Type B pancreatic cell (in vitro differentiated cells): Measurements from ENCODE around the gene SYT7. TPM values are rescaled to one million over a fixed set of nuclear protein-coding genes. Genes with fewer than 3 reads are reported as not detected.
A peak's percentile ranks its signal among the peaks of the same experiment; 100 is the strongest.

Experiments used
- DNase-seq: peaks from one replicate; pipeline ENCODE4 v3.0.0; 2021; ENCODE audit warnings: mixed read lengths; ENCODE audit not compliant: unreplicated experiment; ENCODE audit errors: extremely low spot score
- H3K27ac Mint-ChIP-seq: 2 replicates; pipeline ENCODE4 v1.8.0; 2021; ENCODE audit warnings: mild to moderate bottlenecking, mixed read lengths
- H3K27me3 Mint-ChIP-seq: 2 replicates; pipeline ENCODE4 v1.8.0; 2021; ENCODE audit warnings: mixed read lengths
- H3K36me3 Mint-ChIP-seq: 2 replicates; pipeline ENCODE4 v1.8.0; 2021; ENCODE audit warnings: mixed read lengths
- H3K4me1 Mint-ChIP-seq: one replicate; pipeline ENCODE4 v1.8.0; 2021; ENCODE audit warnings: mixed read lengths; ENCODE audit not compliant: unreplicated experiment
- H3K4me3 Mint-ChIP-seq: 2 replicates; pipeline ENCODE4 v1.8.0; 2021; ENCODE audit warnings: mild to moderate bottlenecking, mixed read lengths
- H3K9me3 Mint-ChIP-seq: 2 replicates; pipeline ENCODE4 v1.8.0; 2021; ENCODE audit warnings: mixed read lengths
- CTCF ChIP-seq: fragments of 200-600 bp; sonication (generic); conservative IDR thresholded peaks from 2 replicates; pipeline ENCODE4 v1.5.0; 2021; ENCODE audit warnings: antibody characterized with exemption, mild to moderate bottlenecking
- total RNA-seq: library from RNA; stranded (reverse); gene quantifications from 2 replicates; pipeline ENCODE4 v1.2.1, GENCODE V29; 2021; ENCODE audit warnings: low replicate concordance

The SYT7 gene
- total RNA-seq, 1 donor from 2014 or later, result 26.5 TPM

DNA sequence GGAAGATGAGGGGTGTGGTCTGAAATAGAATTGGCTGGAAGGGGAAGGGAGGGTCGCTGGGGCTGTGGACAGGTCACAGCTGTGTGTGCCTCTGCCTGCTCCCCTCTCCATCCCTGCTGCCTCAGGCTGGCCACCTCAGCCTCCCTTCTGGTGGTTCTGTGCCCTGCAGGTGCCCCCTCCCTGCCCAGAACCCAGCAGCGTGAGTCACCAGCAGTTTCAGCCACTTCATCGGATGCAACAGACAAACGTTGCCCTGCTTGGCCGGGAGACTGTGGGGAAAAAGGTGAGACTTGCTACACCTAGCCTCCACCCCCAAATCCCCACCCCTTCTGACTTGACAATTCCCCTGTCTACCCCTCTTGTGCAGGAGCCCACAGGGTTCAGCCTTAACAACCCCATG, 94.1 kb downstream of the SYT7 start:
- DNase-seq, result no peak
- Mint-ChIP-seq H3K36me3 (no peaks in the 10 kb centered on the region), H3K27ac (no peak overlapping the region), H3K27me3 (no peaks in the 10 kb centered on the region), H3K9me3 (no peaks in the 10 kb centered on the region), H3K4me3 (no peak overlapping the region), H3K4me1 (peaks cover 22% of the 10 kb centered on the region)
- TF ChIP-seq CTCF, result no peak

DNA sequence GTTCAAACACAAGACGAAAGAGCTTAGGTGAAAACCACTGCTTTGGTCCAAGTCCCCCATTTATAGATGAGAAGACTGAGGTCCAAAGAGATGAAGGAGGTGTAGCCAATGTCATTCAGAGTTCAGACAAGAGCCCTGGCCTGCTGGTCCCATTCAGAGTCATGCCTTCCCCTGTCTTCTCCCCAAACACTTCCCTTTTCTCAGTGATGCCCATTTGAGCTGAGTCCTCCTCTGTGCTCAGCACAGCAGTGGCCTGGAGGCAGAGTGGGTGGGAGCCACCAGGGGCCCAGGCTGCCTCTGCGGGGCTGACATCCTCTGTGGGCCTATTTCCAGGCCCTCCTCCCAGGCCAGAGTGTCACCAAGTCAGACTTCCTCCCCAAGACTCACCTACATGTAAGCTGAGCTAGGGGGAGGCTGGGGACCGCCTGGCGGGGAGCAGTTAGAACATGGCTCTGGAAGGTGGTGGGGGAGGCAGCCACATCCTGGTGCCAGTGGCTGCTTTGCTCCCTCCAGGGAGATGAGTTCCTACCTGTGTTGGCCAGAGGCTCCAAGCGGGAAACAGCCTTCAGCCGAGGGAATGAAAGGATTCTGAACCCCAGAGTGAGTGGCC, 94.8 kb downstream of the SYT7 start:
- H3K9me3 Mint-ChIP-seq, result no peaks in the 10 kb centered on the region
- H3K27ac Mint-ChIP-seq, result no peak overlapping the region
- TF ChIP-seq CTCF, result no peak
- H3K4me1 Mint-ChIP-seq, result peaks cover 28% of the 10 kb centered on the region
- no peaks in the 10 kb centered on the region for H3K36me3 Mint-ChIP-seq
- H3K4me3 Mint-ChIP-seq, result no peak overlapping the region
- DNase-seq, result no peak
- H3K27me3 Mint-ChIP-seq, result no peaks in the 10 kb centered on the region

DNA sequence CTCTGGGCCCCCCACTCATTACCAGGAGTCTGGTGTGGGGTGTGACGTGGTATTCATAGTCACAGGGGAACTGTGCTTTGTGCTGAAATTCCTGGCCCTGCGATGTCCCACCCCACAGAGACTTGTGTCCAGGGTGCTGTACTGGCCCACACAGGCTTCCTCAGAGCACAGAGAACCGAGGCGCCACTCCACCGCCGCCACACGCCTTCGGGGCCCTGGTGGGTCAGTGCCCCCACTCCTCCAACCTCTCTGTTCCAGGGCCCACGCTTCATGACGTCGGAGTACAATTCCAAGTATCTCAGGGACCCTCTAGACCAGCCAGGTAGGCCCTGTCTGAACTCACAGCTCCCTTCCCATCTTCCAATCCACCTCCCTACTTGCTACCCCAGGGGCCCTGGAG, 95.8 kb downstream of the SYT7 start:
- no peak for TF ChIP-seq CTCF
- Mint-ChIP-seq H3K9me3 (no peaks in the 10 kb centered on the region), H3K27ac (no peak overlapping the region), H3K4me3 (no peak overlapping the region), H3K27me3 (no peaks in the 10 kb centered on the region), H3K4me1 (peaks cover 34% of the 10 kb centered on the region), H3K36me3 (no peaks in the 10 kb centered on the region)
- DNase-seq, result no peak

DNA sequence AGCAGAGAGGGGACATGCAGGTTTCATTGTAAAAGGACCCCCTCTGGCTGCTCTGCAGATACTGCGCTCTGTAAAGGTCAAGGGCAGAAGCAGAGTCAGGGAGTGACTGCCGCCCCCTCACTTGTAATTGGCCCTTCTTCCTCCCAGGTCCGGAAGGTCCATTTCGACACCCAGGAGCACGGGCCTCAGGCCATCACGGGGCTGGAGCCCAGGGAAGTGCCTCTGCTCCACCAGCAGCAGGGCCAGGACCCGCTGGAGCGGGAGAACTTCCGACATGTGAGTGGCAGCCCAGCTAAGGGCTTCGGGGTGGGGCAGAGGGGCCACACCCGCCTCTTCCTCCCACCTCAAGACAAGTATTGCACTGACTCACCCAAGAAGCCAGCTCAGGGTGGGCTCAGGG, 96.3 kb downstream of the SYT7 start:
- no peaks in the 10 kb centered on the region for H3K27me3 Mint-ChIP-seq
- peaks cover 30% of the 10 kb centered on the region for H3K4me1 Mint-ChIP-seq
- H3K4me3 Mint-ChIP-seq, result no peak overlapping the region
- no peak for TF ChIP-seq CTCF
- no peaks in the 10 kb centered on the region for H3K36me3 Mint-ChIP-seq
- DNase-seq, result no peak
- no peak overlapping the region for H3K27ac Mint-ChIP-seq
- H3K9me3 Mint-ChIP-seq, result no peaks in the 10 kb centered on the region

DNA sequence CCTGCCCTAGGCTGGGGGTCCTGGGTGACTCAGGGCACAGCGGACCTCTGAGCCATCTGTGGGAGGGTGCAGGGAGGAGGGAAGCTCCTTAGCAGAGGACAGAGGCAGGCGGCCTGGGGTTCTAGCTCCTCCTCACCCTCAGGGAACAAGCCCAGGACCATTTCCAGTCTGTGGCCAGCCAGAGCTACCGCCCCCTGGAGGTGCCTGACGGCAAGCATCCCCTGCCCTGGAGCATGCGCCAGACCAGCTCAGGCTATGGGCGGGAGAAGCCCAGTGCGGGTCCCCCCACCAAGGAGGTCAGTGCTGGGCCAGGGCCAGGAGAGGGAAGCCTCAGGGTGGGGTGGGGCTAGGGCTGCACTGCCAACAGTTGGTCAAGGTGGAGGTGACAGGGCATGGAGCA, 98.4 kb downstream of the SYT7 start:
- Mint-ChIP-seq H3K27ac (no peak overlapping the region), H3K36me3 (no peaks in the 10 kb centered on the region), H3K27me3 (no peaks in the 10 kb centered on the region), H3K9me3 (no peaks in the 10 kb centered on the region), H3K4me3 (no peak overlapping the region), H3K4me1 (peaks cover 22% of the 10 kb centered on the region)
- peak; percentile 72 for TF ChIP-seq CTCF
- DNase-seq, result no peak

DNA sequence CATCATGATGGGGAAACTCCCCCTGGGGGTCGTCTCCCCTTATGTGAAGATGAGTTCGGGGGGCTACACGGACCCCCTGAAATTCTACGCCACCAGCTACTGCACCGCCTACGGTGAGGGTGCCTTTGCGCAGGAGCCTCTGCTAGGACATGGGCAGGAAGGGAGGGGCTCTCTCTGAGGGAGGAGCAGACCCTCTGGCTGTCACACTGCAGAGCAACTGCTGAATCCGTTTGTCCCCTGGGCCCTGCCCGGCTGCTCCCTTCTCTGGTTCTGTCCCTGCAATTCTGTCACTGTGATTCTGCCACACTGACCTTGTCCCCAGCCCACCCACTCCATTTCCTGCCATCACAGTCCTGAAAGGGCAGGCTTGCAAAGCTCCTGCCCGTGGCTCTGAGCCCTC, 99.1 kb downstream of the SYT7 start:
- Mint-ChIP-seq H3K4me3 (no peak overlapping the region), H3K27me3 (no peaks in the 10 kb centered on the region), H3K4me1 (peaks cover 22% of the 10 kb centered on the region), H3K27ac (no peak overlapping the region), H3K36me3 (no peaks in the 10 kb centered on the region), H3K9me3 (no peaks in the 10 kb centered on the region)
- DNase-seq, result no peak
- no peak for TF ChIP-seq CTCF
